ENCODE data around the gene RABEP2. TPM values are rescaled to one million over a fixed set of nuclear protein-coding genes. Genes with fewer than 3 reads are reported as not detected.
"Not testable (repeated sequence)": the region's sequence is repeated elsewhere in the genome, so short reads cannot be mapped to it uniquely, and the experiment has no call there.

RABEP2 gene
- total RNA-seq, 1 donor from 2014 or later = 35.2 TPM

DNA sequence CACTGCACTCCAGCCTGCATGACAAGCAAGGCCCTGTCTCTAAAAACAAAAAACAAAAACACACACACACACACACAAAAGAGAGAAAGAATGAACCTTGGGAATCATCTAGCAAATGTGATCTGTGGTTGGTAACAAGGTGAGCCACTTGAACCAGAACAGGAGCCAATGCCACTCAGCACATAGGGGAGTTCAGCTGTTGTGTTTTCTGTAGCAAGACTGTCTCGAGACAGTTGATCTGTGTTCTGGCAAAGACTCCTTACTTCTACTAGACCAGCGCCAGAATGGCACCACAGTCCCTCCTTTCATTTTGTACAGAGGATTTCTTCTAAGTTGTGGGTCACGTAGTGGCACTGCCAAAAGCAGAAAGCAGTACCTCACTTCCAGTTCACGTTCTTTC, 26.1 kb downstream of the RABEP2 start:
- H3K4me3 ChIP-seq (ENCODE audit: low read depth, low read length) = no peak overlapping the region
- no peak for DNase-seq (ENCODE audit: low read depth)
- TF ChIP-seq, protein P1, sequence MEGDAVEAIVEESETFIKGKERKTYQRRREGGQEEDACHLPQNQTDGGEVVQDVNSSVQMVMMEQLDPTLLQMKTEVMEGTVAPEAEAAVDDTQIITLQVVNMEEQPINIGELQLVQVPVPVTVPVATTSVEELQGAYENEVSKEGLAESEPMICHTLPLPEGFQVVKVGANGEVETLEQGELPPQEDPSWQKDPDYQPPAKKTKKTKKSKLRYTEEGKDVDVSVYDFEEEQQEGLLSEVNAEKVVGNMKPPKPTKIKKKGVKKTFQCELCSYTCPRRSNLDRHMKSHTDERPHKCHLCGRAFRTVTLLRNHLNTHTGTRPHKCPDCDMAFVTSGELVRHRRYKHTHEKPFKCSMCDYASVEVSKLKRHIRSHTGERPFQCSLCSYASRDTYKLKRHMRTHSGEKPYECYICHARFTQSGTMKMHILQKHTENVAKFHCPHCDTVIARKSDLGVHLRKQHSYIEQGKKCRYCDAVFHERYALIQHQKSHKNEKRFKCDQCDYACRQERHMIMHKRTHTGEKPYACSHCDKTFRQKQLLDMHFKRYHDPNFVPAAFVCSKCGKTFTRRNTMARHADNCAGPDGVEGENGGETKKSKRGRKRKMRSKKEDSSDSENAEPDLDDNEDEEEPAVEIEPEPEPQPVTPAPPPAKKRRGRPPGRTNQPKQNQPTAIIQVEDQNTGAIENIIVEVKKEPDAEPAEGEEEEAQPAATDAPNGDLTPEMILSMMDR (conservative IDR thresholded peaks at IDR 0.05; ENCODE audit: low read depth, low read length) = no peak

DNA sequence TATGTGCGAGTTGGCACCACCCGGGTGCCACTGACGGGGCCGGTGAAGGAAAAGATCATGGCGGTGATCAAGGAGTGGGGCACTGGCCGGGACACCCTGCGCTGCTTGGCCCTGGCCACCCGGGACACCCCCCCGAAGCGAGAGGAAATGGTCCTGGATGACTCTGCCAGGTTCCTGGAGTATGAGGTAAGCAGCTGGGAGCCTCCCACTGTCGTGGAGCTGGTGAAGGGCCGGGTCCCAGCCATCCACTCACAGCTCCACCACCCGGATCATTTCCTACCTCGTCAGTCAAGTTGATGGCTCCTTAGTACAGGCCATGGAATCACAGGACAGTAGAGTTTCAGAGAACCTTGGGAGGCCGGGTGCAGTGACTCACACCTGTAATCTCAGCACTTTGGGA, 26.8 kb downstream of the RABEP2 start:
- no peak overlapping the region for H3K4me3 ChIP-seq (ENCODE audit: low read depth, low read length)
- DNase-seq (ENCODE audit: low read depth) = no peak
- TF ChIP-seq, protein P1 (conservative IDR thresholded peaks at IDR 0.05; ENCODE audit: low read depth, low read length) = no peak

DNA sequence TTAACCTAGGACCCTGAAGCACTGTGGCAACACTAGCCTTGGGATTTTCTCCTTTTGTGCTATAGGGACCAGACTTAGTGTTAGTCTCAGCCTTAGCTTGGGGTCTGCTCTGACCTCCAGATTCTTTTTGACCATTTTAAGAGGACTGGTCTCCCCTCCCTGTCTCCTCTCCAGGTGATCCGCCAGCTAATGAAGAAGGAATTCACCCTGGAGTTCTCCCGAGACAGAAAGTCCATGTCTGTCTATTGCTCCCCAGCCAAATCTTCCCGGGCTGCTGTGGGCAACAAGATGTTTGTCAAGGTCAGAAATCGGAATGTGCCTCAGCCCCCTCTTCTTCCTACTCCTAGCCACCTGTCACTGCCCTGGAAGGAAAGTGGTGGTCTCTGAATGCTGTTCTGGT, 27.2 kb downstream of the RABEP2 start:
- DNase-seq (ENCODE audit: low read depth) = no peak
- TF ChIP-seq, protein P1 (conservative IDR thresholded peaks at IDR 0.05; ENCODE audit: low read depth, low read length) = no peak
- no peak overlapping the region for H3K4me3 ChIP-seq (ENCODE audit: low read depth, low read length)

DNA sequence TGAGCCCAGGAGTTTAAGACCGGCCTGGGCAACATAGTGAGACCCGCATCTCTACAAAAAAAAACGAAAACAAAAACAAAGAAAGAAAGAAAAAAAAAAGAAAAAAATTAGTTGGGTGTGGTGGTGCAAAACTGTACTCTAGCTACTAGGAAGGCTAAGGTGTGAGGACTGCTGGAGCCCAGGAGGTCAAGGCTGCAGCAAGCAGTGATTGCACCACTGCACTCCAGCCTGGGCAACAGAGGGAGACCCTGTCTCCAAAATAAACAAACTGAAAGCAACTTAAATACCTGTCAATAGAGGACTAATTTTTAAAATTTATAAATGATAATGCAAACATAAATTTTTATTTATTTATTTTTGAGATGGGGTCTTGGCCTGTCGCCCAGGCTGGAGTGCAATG, 29.4 kb downstream of the RABEP2 start:
- no peak for DNase-seq (ENCODE audit: low read depth)
- TF ChIP-seq, protein P1 (conservative IDR thresholded peaks at IDR 0.05; ENCODE audit: low read depth, low read length) = no peak
- no peak overlapping the region for H3K4me3 ChIP-seq (ENCODE audit: low read depth, low read length)

DNA sequence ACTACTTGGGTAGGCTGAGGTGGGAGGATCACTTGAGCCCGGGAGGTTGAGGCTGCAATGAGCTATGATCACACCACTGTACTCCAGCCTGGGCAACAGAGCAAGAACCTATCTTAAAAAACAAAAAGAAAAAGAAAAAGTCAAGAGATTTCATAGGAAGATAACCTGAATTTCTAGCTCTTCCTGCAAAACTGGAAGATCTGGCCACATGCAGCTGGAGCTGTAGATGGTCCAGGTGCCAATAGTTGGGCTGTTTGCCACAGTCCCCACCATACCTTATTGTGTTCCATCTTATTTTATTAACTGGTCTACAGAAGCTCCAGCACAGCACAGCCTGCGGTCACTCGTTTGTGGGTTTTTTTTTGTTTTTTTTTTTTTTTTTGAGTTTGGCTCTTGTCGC, 31.7 kb downstream of the RABEP2 start:
- no peak overlapping the region for H3K4me3 ChIP-seq (ENCODE audit: low read depth, low read length)
- no peak for DNase-seq (ENCODE audit: low read depth)
- TF ChIP-seq, protein P1 (conservative IDR thresholded peaks at IDR 0.05; ENCODE audit: low read depth, low read length) = no peak

DNA sequence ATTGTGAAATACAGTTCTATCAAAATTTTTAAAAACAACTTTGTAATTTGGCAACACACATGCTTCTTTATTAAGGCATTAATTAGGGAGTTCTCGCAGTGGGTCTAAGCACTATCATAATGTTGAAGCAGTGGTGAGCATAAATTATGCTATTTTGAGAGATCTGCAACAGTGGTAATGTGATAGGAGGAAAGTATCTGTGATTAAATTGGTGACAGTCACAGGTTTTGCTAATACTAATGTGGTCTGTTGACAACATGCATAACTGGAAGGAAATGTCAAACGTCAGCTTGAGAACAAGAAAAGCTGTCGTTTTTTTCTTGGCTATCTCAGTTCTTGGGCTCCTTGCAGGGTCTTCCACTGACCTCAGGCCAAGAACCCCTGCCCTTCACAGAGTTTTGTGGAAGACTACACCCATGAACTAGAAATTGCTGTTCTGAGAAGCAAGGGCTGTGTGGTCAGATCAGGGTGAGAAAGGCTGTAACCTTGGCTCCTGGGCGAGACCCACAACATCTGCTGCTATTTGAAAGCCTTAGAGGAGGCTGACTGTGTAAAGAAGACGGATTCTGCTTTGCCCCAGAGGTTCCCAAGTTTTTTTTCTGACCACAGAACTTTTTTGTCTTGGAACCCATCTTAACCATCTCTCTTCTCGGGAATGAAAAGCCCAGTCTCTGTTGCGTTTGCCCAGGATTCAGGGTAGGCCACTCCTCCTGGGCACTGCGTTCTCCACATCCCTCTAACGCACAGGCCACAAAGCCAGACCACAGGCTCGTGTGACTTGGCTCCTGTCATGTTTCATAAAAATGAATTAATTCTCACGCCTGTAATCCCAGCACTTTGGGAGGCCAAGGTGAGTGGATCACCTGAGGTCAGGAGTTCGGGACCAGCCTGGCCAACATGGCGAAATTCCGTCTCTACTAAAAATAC, 32.8 kb downstream of the RABEP2 start:
- DNase-seq (ENCODE audit: low read depth) = no peak
- TF ChIP-seq, protein P1 (conservative IDR thresholded peaks at IDR 0.05; ENCODE audit: low read depth, low read length) = no peak
- no peak overlapping the region for H3K4me3 ChIP-seq (ENCODE audit: low read depth, low read length)

DNA sequence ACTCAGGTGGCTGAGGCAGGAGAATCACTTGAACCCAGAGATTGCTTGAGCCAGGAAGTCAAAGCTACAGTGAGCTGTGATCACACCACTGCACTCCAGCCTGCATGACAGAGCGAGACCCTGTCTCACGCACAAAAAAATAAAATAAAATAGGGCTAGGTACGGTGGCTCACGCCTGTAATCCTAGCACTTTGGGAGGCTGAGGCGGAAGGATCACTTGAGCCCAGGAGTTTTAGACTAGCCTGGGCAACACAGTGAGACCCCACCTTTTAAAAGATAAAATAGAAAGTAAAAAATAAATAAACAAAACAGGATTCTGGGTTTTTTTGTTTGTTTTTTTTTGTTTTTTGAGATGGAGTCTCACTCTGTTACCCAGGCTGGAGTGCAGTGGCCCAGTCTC, 34.7 kb downstream of the RABEP2 start:
- not testable (repeated sequence) for DNase-seq (ENCODE audit: low read depth); H3K4me3 ChIP-seq (ENCODE audit: low read depth, low read length)
